GM13977 (cell line): ENCODE measurements around the gene ETV7.
"Not testable (repeated sequence)": the region's sequence is repeated elsewhere in the genome, so short reads cannot be mapped to it uniquely, and the experiment has no call there.

Experiments used
- DNase-seq: peaks from one replicate; pipeline ENCODE4 v3.0.0; 2012; ENCODE audit warnings: low spot score
- in situ Hi-C: fragments of 300-500 bp; cut with MboI; formaldehyde crosslinking; loops from one replicate; pipeline ENCODE4 v1.12.0; 2022; ENCODE audit warnings: low sequenced_read_pairs, low pct_unique_long_range_greater_than_20kb, mixed read lengths, inconsistent platforms; ENCODE audit not compliant: unreplicated experiment
- TF ChIP-seq, protein P1 (sequence below): IDR thresholded peaks from 2 replicates; pipeline ENCODE4 v1.5.1; 2012; ENCODE audit warnings: mild to moderate bottlenecking, control low read depth; ENCODE audit not compliant: insufficient read depth; ENCODE audit errors: extremely low read depth, missing control alignments

ETV7 gene

DNA sequence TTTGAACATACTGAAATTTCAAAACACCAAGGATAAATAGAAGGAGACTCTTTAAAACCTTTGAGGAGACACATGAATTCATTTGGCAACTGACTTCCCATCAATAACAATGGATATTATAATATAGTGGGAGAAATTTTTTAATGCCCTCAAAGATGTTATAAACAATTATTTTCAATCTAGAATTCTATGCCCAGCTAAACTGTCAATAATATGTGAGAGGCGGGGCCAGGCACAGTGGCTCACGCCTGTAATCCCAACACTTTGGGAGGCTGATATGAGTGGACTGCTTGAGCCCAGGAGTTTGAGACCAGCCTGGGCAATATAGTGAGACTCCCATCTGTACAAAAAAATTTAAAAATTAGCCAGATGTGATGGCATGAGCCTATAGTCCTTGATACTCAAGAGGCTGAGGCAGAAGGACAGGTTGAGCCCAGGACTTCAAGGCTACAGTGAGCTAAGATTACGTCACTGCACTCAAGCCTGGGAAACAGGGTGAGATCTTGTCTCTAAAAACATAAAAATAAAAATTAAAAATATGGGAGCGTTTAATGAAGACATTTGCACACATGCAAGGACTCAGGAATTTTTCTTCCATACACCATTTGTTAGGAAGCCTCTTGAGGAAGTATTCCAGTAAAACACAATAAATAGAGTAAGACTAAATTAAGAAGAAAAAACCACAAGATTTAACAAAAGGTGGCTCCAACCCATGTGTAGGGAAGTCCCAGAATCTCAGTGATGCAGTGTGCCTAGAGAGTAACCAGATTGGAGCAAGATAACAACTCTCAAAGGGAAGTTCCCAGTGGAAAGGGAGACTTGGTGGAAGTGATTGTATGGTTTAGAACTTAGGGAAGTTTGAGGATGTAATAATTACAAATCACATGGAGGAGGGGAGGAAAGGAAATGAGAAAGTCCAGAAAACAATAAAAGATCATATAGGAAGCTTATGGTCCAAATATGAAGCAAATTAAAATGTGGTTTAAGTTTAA, 26.3 kb upstream of the ETV7 start:
- no peak for DNase-seq
- in situ Hi-C loops = no loop called here
- TF ChIP-seq, protein P1, sequence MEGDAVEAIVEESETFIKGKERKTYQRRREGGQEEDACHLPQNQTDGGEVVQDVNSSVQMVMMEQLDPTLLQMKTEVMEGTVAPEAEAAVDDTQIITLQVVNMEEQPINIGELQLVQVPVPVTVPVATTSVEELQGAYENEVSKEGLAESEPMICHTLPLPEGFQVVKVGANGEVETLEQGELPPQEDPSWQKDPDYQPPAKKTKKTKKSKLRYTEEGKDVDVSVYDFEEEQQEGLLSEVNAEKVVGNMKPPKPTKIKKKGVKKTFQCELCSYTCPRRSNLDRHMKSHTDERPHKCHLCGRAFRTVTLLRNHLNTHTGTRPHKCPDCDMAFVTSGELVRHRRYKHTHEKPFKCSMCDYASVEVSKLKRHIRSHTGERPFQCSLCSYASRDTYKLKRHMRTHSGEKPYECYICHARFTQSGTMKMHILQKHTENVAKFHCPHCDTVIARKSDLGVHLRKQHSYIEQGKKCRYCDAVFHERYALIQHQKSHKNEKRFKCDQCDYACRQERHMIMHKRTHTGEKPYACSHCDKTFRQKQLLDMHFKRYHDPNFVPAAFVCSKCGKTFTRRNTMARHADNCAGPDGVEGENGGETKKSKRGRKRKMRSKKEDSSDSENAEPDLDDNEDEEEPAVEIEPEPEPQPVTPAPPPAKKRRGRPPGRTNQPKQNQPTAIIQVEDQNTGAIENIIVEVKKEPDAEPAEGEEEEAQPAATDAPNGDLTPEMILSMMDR = no peak

DNA sequence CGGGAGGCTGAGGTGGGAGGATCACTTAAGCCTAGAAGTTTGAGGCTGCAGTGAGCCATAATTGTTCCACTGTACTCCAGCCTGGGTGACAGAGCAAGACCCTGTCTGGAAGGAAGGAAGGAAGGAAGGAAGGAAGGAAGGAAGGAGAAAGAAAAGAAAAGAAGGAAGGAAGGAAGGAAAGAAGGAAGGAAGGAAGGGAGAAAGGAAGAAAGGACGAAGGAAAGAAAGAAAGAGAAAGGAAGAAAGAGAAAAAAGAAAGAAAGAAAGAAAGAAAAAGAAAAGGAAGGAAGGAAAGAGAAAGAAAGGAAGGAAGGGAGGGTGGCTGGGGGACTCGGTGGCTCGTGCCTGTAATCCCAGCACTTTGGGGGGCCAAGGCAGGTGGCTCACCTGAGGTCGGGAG, 22.2 kb upstream of the ETV7 start:
- DNase-seq, in situ Hi-C loops: not testable (repeated sequence)

DNA sequence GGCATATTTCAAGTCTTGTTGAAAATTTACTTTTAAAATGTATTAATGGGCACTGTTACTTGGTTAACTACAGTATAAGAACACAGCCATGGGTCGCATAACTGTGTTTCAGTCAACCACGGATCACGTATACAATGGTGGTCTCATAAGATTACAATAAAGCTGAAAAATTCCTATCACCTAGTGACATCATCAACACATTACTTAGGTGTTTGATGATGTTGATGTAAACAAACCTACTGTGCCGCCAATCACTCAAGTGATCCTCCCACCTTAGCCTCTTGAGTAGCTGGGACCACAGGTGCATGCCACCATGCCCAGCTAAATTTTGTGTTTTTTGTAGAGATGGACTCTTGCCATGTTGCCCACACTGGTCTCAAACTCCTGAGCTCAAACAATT, 16.7 kb upstream of the ETV7 start:
- no peak for DNase-seq
- in situ Hi-C loops = no loop called here
- TF ChIP-seq, protein P1 = no peak

DNA sequence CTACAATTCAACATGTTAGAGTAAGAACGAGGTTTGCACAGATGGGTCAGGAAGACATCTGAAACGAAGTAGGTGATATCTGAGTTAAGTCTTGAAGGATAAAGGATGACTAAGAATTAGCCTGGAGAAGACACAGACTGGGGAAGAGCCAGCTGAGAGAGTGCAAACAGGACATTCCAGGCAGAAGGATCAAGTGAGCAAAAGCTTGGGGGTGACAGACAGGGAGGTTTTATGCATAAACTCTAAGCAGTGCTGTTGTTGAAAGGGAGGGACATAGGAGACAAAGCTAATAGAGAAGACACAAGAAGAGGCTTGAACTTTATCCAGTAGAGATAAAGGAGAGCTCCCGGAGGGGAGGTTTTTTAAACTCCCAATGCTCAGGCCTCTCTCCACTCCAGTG, 15.0 kb upstream of the ETV7 start:
- in situ Hi-C loops = no loop called here
- TF ChIP-seq, protein P1 = no peak
- peak; percentile 1 for DNase-seq

DNA sequence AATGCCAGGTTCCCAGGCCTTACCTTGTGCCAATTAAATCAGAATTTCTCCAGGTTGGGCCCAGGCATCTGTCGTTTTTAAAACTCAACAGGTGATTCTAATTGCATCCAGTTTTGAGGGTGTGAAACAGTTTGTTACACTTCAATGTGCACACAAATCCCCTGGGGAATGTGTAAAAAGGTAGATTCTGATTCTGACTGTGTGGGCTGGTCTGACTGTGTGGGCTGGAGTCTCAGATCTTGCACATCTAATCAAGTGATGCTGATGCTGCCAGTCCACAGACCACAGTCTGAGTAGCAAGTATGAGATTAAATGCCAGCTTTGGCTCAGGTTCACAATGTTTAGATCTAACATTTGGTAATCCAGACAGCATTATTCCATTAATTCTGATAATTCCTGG, 12.5 kb upstream of the ETV7 start:
- in situ Hi-C loops = no loop called here
- peak; percentile 45 for DNase-seq
- TF ChIP-seq, protein P1 = no peak

DNA sequence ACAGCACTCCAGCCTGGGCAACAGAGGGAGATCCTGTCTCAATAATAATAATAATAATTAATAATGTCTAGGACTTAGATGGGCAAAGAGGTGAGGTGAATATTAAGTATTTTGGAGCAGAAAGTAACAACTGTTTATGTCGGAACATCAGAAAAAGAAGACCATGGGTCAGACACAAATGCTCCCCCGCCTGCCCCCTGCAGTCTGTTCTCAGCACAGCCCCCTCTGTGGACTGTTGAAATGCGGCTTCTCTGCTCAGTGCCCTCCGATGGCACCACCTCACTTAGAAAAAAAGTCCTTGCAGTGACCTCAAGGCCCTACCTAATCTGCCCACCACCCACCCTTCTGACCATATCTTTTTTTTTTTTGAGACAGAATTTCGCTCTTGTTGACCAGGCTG, 5.2 kb upstream of the ETV7 start:
- no peak for DNase-seq
- in situ Hi-C loops = no loop called here
- TF ChIP-seq, protein P1 = no peak

DNA sequence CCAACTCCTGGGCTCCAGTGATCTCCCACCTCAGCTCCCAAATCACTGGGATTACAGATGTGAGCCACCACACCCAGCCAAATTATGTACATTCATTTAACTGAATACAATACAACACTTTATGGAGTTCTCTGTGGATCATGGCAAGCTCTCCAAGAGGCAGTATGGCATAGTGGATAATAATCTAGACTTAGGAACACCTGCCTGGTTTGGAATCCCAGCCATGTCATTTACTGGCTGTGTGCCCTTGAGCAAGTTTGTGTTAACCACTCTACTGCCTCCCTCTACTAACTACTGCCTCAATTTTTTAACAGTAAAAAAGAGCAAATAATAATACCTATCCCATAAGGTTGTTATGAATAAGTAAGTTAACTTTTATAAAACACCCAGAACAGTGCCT, 1.9 kb upstream of the ETV7 start:
- TF ChIP-seq, protein P1 = no peak
- DNase-seq = no peak
- in situ Hi-C loops = no loop called here
